Measurements from ENCODE around the gene ZNF423.
A peak's percentile ranks its signal among the peaks of the same experiment; 100 is the strongest.

Gene ZNF423

DNA sequence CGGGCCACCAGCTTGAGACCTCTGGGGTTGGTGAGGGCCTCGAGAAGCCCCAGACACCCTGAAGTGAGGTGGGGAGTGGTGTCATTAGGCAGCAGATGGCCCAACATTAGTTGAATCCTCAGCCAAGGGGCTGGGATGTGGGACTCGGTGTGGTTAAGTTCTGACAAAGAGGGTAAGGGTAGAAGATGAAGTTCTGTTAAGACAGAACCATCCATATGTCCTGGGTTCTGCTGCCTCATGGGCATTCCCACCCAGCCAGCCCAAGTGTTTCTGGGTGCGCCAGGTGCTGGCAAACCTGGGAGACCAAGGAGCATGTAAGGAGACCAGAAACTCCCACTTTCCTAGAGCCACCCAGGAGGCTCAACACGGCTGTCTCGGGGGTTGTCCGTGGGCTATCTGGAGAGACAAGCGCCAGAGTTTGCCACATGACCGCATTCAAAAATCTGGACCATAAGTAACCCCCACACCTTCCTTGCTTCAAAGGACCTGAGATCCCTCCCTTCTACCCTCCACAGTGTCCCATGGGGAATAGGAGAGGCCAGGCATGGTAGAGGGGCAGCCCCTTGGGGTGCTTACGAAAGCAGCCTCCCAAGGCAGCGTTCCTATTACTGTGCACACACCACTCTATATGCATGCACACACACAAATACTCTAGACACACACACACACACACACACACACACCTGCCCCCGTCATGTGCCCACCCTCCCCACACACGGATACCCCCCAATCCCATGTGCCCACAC lies 353.6 kb downstream of the ZNF423 start:
- DNase-seq, result no peak

DNA sequence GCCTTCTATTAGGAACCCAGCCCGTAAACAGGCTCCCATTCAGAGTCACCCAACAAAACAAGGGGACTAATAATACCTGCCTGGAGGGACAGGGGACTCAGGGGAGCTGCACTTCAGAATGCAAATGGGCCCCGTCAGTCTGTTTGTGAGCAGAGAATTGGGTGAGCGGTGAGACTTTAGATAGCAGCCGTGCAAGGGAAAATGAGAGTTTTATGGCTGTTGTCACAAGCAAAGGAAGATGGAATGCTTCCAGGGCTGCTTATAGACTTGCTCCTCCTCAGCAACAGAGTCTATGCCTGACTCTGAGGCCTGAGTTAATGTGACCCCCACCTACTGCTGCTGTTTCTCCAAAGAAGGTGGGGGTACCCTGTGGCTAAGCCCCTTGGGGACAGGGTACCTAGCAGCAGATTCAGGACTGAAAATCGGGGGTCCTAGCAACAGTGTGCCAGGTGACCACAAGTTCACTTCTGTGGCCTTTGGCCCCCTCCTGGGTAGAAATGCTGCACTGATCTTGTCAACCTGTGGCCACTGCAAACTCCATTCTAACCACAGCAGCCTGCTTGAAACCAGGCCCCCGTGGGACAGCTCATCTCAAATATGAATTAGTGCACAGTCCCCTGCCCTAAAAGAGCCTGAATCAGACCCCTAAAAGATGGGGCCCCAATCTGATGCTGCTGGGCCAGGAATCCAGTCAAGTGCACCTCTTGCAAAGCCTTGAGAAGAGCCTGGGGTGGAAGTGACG lies 355.9 kb downstream of the ZNF423 start:
- DNase-seq, result no peak

DNA sequence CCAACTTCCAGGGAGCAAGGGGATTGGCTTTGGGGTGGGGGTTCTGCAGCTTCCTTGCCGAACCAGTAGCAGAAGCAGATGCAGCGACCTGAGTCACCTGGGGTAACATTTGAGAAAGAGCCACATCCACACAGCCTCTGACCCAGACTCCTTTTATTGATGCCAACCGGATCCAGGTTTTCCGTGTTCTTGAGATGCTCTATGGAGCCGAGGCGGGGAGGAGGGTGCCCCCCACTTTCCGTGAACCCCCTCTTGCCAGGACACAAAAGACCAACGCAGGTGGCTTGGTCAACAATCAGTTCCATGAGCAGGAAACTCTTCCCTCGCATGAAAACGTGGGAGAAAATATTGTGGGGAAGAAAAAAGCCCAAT lies 356.5 kb downstream of the ZNF423 start:
- no peak for DNase-seq

DNA sequence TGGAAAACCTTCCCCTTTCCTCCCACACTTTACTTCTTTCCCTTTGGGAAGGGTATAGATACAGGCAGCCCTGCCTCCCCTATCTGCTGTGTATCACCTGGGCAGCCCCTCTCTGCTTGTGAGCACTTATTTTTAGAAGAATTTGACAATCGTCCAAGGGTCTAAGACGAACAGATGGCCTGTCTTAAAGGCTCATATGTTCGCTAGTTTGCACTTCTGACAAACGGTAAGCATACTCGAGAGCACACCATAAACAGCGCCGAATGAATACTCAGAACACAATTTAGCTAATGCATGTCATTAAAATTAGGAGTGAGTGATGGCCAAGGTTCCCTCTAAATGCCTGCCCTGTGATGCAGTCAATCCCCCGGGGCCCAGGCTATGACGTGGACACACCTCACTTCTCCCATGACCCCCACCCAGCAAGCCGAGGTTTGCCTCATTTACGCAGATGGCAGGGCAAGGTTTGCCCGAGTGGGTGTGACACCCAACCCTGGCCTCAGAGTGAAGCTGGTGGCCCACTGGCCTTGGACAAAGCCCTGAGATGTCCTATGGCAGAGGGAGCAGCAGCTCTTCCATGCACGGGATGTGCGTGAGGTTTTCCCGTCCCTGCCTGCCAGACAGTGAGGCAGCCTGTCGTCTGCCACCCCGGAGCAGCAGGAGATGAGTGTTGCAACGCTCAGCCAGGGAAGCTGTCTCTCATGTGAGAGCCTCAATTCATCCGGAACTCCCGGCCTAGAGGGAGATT lies 357.1 kb downstream of the ZNF423 start:
- DNase-seq, result no peak

DNA sequence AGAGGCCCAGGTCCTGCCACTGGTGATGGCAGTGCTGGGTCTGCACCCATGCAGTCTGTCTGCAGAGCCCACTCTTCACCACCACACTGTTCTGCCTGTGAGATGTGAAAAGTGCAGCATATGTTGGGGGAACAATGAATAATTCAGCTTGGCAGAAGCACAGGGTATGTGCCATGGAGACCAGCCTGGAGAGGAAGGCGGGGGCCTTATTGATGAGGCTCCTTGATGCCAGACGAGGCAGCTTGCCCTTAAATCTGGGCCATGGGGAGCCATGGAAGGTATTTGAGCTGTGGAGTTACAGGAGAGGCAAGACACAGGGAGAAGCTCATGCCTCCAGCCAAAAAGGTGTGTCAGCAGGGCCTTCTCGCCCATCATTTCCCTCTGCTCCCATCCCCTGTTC lies 357.6 kb downstream of the ZNF423 start:
- no peak for DNase-seq

DNA sequence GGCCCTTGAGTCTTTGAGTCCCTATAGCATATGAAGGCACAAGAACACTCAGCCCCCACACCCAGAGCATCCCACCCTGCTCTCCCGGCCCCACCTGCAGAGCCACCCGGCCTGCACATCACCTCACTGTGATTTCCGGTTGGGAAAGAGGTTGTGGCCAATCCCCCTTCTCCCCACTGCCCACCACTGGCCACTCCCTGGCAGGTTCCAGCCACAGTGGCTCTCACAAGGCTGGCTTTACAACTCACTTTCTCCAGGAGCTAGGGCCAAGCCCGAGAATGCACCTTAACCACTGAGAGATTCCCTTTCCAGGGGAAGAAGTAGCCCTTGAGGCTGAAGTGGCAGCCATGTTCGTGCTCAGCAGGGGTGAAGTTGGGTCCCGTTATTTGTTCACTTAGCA lies 358.4 kb downstream of the ZNF423 start:
- no peak for DNase-seq

DNA sequence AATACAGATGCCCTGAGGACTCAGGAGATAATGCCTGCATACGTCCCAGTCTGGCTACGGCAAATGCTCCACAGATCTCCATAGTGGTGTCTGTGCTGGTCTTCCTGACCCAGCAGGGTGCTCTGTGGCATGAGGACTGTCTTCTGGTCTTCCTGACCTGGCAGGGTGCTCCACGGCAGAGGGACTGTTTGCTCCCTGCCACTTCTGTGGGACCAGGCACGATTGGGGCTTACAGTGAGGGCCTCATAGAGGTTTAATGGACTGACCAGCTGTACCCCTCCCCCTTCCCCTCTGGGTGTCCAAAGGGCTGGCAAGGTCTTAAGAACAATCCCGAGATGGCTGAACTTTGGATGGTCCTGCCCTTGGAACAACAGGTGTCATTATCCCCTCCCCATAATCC lies 359.3 kb downstream of the ZNF423 start:
- no peak for DNase-seq

DNA sequence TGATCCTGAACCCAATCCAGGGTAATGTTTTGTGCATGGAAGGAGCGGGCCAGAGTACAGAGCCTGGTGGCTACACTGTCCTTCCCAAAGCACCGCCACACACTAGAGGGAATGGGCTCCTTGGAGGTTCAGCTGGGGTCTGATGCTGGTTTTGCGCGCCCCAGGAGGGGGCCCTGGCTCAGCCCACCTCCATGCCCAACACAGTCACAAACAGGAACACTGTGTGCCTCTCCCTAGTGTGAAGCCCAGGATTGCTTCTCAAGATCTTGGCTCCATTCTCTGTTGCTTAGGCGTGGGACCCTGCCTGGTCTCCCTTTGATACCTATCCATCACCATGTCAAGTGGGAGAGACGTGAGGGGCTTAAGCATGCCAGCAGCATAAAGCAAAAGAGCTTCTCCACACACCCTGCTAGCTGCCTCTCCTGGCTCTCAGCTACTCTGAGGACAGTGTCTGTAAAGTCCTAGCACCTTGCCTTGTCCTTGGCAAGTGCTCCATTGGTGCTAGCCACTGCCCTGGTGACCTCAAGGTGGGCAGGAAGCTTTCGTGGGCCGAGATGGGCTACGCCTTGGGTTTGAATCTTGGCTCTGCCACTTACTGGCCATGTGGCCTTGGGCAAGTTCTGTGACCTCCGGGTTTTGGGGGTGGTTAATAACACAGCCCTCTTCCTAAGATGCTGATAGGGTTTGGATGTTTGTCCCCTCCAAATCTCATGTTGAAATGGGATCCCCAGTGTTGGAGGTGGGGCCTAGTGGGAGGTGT lies 360.1 kb downstream of the ZNF423 start:
- no peak for DNase-seq

DNA sequence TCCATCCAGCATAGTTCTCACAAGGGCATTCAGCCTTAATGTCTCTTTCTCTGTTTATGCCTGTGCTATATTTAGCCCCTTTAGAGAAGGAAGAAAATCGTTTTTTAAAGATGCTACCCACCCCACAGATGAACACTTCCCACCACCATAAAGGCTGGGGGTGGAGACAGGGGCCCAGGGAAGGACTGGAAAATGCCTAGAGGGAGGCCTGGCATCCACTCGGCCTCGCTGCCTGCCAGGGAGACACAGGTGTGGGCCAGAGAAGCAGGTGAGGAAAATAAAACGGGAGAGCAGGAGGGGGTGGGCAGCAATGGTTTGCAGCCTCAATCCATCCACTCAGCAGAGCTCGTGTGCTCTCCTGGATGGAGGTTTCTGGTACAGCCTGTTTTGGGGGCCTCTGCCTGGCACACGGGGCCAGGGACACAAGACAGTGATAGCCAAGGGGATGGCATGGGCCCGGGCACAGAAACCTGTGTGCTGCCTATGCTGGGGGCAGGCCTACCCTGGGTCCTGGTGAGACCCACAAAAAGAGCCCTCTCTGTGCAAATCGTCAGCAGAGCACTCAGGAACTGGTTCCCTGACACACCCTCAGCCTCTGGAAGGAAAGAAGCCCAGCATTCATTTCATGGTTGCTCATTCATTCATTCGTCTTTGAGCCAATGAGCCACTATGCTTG lies 360.9 kb downstream of the ZNF423 start:
- no peak for DNase-seq

DNA sequence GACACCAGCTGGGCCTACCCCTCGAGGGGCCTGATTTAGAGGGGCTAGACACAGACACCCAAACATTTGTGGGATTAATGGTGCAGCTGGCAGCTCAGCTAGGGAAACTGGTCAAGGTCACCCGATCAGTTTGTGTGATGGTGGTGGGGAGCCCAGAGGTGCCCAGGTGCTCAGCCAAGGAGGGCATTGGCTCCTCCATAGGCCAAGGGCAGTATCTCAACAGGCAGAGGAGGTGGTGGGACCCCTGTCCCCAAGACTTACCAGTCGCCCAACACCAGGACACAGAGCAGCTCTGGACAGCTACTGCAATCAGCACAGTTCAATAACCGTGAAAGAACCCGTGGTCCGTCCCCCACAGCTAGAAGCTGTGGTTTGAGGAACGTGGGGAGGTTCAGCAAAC lies 361.4 kb downstream of the ZNF423 start:
- DNase-seq, result no peak

DNA sequence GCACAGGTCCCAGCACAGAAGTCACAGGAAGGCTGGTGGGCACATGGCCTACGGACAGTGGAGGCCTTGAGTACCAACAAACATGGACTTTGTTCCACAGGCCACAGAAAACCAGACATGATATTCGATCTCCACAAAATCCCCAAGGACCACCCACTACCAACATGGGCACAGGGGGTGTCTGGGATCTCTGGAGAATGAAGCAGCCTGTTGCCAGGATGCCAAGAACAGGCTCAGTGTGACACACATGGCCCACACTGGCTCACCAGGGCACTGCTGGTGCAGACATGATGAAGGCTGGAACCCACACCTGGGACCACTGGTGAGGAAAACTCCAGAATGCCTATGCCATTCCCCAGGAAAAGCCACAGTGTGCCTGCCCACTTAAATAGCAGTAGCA lies 362.1 kb downstream of the ZNF423 start:
- no peak for DNase-seq

DNA sequence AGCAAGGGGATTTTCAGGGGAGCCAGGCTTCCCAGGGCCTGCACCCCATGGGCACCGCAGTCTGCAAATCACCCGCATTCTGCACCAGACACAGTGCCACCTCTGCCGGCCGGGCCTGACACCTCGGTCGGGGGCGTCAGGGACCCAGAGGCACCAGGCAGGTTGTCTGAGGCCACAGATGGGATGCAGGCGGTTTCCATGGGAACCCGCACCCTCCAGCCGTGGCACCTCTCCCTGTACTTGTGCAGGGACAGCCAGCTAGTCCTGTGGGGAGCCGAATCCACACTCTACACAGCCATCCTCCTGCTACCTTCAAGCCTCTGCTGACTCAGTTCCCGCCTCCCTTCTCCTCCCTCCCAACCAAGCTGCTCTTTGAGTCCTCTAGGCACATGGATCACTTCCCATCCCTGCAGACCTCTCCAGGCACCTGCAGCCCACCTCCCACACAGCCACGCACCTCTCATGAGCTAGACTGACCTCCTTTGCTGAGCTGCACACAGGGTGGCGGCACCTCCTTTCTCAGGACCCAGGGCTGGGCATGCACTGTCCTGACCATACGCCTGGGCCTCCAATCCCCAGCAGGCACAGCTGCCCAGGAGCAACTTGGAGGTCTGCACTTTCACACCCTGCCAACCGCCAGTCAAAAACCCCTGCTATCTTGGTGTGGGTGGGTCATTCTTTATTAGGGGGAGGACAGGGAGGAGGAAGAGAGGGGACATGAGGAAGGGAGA lies 362.9 kb downstream of the ZNF423 start:
- no peak for DNase-seq

DNA sequence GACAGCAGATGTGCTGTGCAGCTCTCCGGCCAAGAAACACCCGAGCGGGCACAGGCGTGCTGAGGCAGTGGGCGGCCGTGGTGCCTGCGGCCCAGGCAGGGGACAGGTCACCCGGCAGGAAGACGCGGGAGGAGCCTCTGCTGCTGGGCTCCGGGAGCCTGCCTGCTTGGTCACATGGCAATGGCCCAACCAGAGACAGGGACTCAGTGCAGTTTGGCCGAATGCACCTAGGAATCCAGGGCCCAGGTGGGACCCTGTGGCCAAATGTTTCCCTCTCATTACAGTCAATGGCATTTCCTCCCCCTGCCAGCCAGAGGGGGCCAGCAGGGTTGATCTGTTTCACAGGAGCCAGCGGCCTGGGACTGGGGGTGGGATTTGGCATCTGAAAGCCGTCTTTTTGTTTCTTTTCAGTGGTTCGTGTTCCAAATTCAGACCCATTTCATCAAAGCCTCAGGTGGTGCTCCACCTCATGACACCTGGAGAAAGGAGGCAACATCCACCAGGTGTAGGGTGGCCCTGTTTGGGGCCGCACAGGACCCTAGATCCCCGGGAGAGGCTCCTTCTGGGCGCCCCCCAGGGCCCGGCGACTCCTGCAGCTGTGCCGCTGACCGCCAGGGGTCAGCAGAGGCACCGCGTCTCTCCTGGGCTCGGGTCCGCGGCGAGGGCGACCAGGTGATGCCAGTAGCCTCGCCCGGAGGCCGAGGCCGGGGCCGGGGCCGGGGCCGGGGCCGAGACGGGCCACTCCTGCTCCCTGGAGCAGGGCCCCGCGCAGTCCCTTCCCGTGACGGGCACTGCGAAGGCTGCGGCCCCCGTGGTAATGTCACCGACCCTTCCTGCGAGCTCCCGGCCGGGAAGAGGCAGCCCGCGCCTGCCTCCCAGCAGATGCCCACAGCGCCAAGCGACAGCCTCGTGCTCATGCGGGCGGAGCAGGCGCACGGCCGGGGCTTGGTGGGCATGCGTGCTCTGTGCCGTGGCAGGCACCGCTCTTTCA lies 363.8 kb downstream of the ZNF423 start:
- peak; percentile 15 to 28 for DNase-seq

DNA sequence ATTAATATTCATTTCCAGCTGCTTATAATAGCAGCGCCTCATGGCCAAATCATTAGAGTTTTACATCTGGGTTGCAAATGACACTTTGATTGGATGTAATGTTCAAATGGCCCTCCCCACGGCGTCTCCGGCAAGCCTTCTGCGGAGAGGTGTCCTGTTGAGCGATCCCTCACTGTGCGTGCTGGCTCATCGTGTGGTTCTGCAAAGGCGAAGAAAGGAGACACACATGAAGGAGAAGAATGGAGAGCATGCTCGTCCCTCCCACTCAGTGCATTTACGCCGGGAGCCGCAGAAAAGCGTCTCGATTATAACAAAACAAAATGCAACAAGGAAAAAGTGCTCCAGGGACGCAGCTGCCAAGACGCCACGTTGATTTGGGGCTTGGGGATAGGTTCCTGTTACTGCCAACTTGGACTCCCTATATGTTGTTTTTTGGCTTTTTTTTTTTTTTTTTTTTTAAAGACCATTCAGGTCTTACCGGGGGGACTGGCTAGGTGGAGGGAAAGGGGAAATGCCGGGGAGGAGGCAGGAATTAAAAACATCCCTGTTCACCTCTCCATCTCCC lies 364.7 kb downstream of the ZNF423 start:
- DNase-seq, result no peak

DNA sequence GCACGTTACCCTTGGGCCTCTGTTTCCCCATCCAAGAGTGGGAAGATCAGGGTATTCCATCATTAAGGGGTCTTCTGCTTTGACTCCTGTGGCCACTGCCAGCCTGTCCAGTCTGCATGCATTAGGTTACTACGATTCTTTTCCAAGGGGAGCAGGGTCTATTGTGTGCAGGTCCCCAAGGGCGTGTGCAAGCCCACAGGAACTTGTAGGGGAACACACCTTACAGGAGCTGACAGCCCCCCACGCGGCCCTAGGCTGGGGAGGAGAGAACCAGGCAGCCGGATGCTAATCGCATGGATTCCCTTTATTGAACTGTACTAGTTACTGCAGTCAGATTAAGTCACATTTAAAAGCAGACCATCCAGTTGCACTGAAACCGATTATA lies 365.6 kb downstream of the ZNF423 start:
- DNase-seq, result no peak

DNA sequence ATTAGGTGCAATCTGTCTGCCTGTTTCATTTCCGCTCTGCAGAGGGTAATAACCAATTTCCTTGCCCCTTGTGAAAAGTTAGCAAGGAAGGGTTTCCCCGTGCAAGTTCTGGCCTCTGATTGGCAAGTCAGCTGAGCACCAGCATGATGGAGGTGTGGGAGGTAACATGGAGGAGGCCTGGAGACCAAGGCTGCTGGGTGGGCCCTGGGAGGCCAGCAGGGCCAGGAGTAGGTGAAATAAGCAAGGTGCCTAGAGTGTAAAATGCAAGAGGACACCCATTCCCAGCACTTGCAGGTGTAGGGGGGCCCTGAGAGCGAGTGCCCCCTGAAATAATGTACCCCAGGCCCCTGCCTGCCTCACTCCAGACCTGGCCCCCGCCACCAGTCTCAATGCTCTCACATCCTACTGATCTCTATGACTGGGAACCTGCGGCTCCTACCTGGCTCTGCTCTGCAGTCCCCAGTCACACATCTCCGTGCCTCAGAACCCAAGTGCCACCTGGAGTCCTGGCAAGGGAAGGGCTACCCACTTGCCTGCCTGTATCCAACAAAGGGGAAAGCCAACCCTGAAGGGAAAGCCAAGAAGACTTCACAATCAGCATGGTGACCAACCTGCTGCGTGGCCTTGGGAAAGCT lies 366.1 kb downstream of the ZNF423 start:
- no peak for DNase-seq

DNA sequence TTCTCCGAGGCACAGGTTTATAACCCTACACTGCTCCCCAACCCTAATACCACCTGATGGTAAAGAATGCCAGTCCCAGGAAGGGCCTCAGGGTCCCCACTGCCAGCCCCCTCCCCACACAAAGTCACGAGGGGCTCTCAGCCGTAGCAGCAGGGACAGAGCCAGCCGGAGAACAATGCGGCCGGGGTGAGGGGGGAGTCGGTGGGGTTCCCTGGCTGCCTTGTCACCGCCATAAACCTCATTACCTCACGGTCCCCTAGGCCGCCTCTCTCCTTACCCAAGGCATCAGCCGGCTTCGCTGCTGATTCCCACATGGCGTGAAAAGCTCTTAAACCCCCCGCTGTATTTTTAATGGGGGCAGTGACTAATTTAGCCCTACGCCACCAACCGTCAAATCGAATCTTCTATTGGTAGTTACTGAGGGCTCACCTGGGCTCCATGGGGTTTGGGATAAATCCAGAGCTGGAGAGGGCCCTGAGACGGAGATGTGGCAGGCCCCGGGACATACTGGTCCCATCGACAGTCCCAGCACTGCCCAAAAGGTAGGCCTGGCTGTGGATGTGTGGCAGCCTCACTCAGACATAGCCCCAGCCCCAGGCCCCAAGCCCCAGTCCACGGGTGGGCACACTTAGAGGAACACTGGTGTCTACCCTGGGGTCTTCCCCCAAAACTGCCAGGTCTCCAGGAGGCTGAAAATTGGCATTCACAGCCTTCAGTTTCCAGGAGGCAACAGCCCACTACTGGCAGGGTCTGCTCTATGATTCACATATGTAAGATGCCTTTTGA lies 367.0 kb downstream of the ZNF423 start:
- DNase-seq, result no peak

DNA sequence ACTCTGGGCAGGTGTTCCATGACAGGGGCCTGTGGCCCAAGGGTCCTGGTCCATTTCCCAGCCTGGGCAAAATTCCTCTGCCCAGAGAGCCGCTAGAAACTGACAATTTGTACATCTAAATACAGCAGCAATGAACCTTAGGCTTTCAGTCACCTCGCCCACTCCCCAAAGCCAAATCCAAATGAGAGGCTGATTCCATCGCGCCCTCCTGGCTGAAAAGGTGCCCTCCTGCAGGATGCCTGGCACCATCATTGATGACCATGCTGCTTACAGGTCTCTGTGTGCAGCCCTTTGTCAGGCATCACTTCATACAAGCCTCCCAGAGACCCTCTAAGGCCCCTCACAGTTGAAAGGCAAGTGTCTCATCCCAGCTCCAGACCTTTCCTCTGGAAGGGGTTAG lies 367.6 kb downstream of the ZNF423 start:
- no peak for DNase-seq

DNA sequence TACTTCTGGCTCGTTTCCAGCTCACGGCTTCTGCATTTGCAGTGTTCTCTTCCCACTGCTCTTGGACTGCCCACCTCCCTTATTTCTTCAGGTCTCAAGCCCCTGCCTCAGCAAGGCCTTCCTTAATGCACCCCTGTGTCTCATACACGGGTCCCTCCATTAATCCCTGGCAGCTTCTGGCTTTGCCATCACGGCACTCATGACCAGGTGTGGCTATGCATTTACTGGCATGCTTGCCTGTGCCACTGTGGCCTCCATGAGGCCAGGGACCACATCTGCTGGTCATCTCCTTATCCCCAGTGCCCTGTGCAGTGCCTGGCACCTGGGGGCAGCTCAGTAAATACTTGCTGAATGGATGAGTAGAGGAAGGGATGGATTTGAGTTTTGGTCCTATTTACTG lies 368.2 kb downstream of the ZNF423 start:
- DNase-seq, result no peak
